ENCODE data around the gene ZNF26. TPM values are rescaled to one million over a fixed set of nuclear protein-coding genes. Genes with fewer than 3 reads are reported as not detected.

Gene ZNF26
- total and polyA plus RNA-seq, 2 of the 8 experiments (the other 6 are each of a cell fraction or from before 2014, with no cell fraction given), result 5.8 to 8.4 TPM

GRCh38 chr12:132972374-132972773 is 13.8 kb upstream of the ZNF26 start:
- Histone ChIP-seq H3K4ac (replicated peaks; ENCODE audit: insufficient read length, low read depth, low read length) (no peak overlapping the region), H3K9ac (replicated peaks in 1 of 4; ENCODE audit: extremely low read depth in 1 of 4, low read depth in 3 of 4, low read length in 3 of 4) (no peak overlapping the region), H3K4me2 (ENCODE audit: insufficient read depth in 1 of 2, low read depth in 2 of 2, low read length in 2 of 2) (no peak overlapping the region), H3K79me2 (ENCODE audit: control insufficient read depth in 1 of 2, insufficient read depth in 2 of 2, low read length in 2 of 2) (no peaks in the 10 kb centered on the region), H3K79me1 (ENCODE audit: low read depth, low read length) (no peaks in the 10 kb centered on the region), H3K23ac (ENCODE audit: insufficient read length) (no peak overlapping the region), H4K91ac (replicated peaks; ENCODE audit: insufficient read length, low read length) (no peak overlapping the region), H2BK12ac (ENCODE audit: low read depth, low read length) (no peak overlapping the region), H4K20me1 (replicated peaks in 1 of 2; ENCODE audit: control insufficient read depth in 1 of 2, insufficient read depth in 2 of 2, low read length in 2 of 2) (no peaks in the 10 kb centered on the region), H2BK20ac (ENCODE audit: low read length) (no peak overlapping the region), H2BK5ac (ENCODE audit: low read depth, low read length) (no peak overlapping the region), H2AK5ac (ENCODE audit: low read depth, low read length) (no peak overlapping the region), H3K4me3 (ENCODE audit: extremely low read depth in 1 of 4, insufficient read depth in 2 of 4, low read depth in 3 of 4, low read length in 4 of 4) (no peak overlapping the region), H3K18ac (ENCODE audit: extremely low read depth, low read length) (no peak overlapping the region), H2BK120ac (replicated peaks; ENCODE audit: low read depth, low read length) (no peak overlapping the region), H3K14ac (ENCODE audit: insufficient read length) (no peak overlapping the region), H3K4me1 (replicated peaks in 1 of 4; ENCODE audit: control insufficient read depth in 3 of 4, insufficient read depth in 4 of 4, low read length in 3 of 4) (no peaks in the 10 kb centered on the region), H4K5ac (ENCODE audit: insufficient read length, low read depth, low read length) (no peak overlapping the region), H3K9me3 (ENCODE audit: insufficient read depth in 2 of 2, low read depth in 1 of 2, low read length in 1 of 2) (peaks cover 60 to 69% of the 10 kb centered on the region in 2 experiments), H3K56ac (replicated peaks; ENCODE audit: insufficient read length, low read depth, low read length) (no peak overlapping the region), H4K8ac (ENCODE audit: extremely low read depth, insufficient read depth, low read length) (no peak overlapping the region), H3K27me3 (replicated peaks in 1 of 4; ENCODE audit: control insufficient read depth in 3 of 4, extremely low read depth in 1 of 4, insufficient read depth in 3 of 4, low read length in 3 of 4) (no peaks in the 10 kb centered on the region), H3K36me3 (ENCODE audit: control insufficient read depth in 2 of 4, insufficient read depth in 4 of 4, low read length in 3 of 4) (no peaks in the 10 kb centered on the region), H3K27ac (ENCODE audit: low read depth, low read length) (no peak overlapping the region), H2AFZ (ENCODE audit: low read length) (no peak overlapping the region), H2BK15ac (ENCODE audit: low read length) (no peak overlapping the region), H3K23me2 (ENCODE audit: low read depth, low read length) (no peaks in the 10 kb centered on the region)
- CTCF ChIA-PET (ENCODE audit: partially characterized antibody), result interaction anchor here (1.3 kb wide), 1 partner anchor 10 kb away, joined by 7 read pairs; no protein-coding TSS in a partner anchor
- no peak for DNase-seq (ENCODE audit: low read depth in 1 of 2, low spot score in 2 of 2)
- no peak for FAIRE-seq
- WGBS, 2 experiments (ENCODE audit: extremely low coverage in 1 of 2, insufficient coverage in 1 of 2, insufficient read length in 1 of 2, insufficient replicate concordance in 2 of 2, low coverage in 1 of 2, low lambda C conversion rate in 2 of 2, missing lambda C conversion rate in 1 of 2), result 67% methylated on average over 1 of the region's 1 CpG; no CpG with 5 or more reads in 1 of the 2 experiments
- POLR2A ChIA-PET (ENCODE audit: partially characterized antibody), result interaction anchor here (1.5 kb wide), 1 partner anchor 65 kb away, joined by 6 read pairs; the partner anchor contains the start of gene ZNF84

All from H1 (cell line).